Smooth muscle cell (in vitro differentiated cells): ENCODE measurements around the gene TREM2. TPM values are rescaled to one million over a fixed set of nuclear protein-coding genes. Genes with fewer than 3 reads are reported as not detected.

Experiments
- DNase-seq: peaks from one replicate; lab custom pipeline; 2025; ENCODE audit not compliant: unreplicated experiment; lab: John Stamatoyannopoulos, UW
- H2AFZ ChIP-seq: fragments of 200-600 bp; sonication (generic); 2 replicates; pipeline ENCODE4 v1.6.0; 2016; ENCODE audit warnings: antibody characterized with exemption, low read depth, mild to moderate bottlenecking
- H3F3A ChIP-seq: fragments of 200-600 bp; sonication (generic); 2 replicates; pipeline ENCODE4 v1.6.0; 2017; ENCODE audit warnings: antibody characterized with exemption, low read depth
- H3K27ac ChIP-seq: fragments of 200-600 bp; sonication (generic); 2 replicates; pipeline ENCODE4 v1.5.1; 2016; ENCODE audit warnings: low read depth, mild to moderate bottlenecking
- H3K27me3 ChIP-seq: fragments of 200-600 bp; sonication (generic); 2 replicates; pipeline ENCODE4 v1.6.1; 2016; ENCODE audit warnings: low read depth, mild to moderate bottlenecking
- H3K36me3 ChIP-seq: fragments of 200-600 bp; sonication (generic); 2 replicates; pipeline ENCODE4 v1.5.1; 2016; ENCODE audit warnings: low read depth
- H3K4me1 ChIP-seq: fragments of 200-600 bp; sonication (generic); 2 replicates; pipeline ENCODE4 v1.5.1; 2016; ENCODE audit warnings: low read depth
- H3K4me2 ChIP-seq: fragments of 200-600 bp; sonication (generic); 2 replicates; pipeline ENCODE4 v1.6.0; 2016; ENCODE audit warnings: mild to moderate bottlenecking
- H3K4me3 ChIP-seq: fragments of 200-600 bp; sonication (generic); 2 replicates; pipeline ENCODE4 v1.5.1; 2016; ENCODE audit warnings: mild to moderate bottlenecking
- H3K79me2 ChIP-seq: fragments of 200-600 bp; sonication (generic); 2 replicates; pipeline ENCODE4 v1.6.0; 2016; ENCODE audit warnings: low read depth, mild to moderate bottlenecking
- H3K9ac ChIP-seq: fragments of 200-600 bp; sonication (generic); 2 replicates; pipeline ENCODE4 v1.6.0; 2016; ENCODE audit warnings: low read depth
- H3K9me3 ChIP-seq: fragments of 200-600 bp; sonication (generic); replicated peaks from 2 replicates; pipeline ENCODE4 v1.5.1; 2016; ENCODE audit warnings: low read depth
- H4K20me1 ChIP-seq: fragments of 200-600 bp; sonication (generic); 2 replicates; pipeline ENCODE4 v1.6.0; 2016; ENCODE audit warnings: low read depth
- WGBS: methylation state at CpG from one replicate; pipeline ENCODE4 v1.1.7; 2016; ENCODE audit warnings: low lambda C conversion rate; 5-methylcytosine and 5-hydroxymethylcytosine counted together
- polyA plus RNA-seq: library from polyadenylated mRNA; unstranded; fragments of >200 nt; fragmentation: Nextera tagmentation; extraction: Ambion mirVana; gene quantifications from 2 replicates; pipeline ENCODE4 v1.2.1, GENCODE V29; 2016
- total RNA-seq: library from RNA; depleted of rRNA; stranded (reverse); fragments of >200 nt; gene quantifications from 2 replicates; pipeline ENCODE4 v1.2.3, GENCODE V29; 2014
- TF ChIP-seq, protein P1 (sequence below): fragments of 200-600 bp; sonication (generic); IDR thresholded peaks from 2 replicates; pipeline ENCODE4 v1.5.1; 2017; ENCODE audit warnings: borderline replicate concordance, mild to moderate bottlenecking, antibody characterized with exemption; ENCODE audit not compliant: insufficient read depth, poor library complexity, severe bottlenecking

The TREM2 gene
- total and polyA plus RNA-seq, 2 experiments from 2014 or later = not detected

DNA sequence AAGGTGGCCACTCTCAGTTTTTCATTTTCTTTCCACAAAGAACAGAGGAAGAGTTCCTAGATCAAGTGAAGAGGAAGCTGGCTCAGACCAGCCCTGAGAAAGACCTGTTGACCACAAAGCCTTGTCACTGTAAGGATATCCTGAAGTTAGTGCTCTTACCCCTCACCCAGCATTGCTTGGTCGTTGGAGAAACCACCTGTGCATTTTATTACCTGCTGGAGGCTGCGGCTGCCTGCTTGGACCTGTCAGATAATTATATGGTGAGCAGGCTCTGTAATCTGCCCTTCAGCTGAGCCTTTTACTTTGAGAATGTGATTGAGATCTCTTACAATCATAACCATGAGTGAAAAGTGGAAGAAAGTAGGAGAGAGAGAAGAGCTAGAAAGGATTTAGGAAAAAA lies 30.7 kb downstream of the TREM2 start:
- no peak overlapping the region for H3K4me3 ChIP-seq
- no peaks in the 10 kb centered on the region for H4K20me1 ChIP-seq
- 59% methylated on average over 2 of the region's 2 CpGs for WGBS
- no peak overlapping the region for H2AFZ ChIP-seq
- H3K27me3 ChIP-seq = no peaks in the 10 kb centered on the region
- no peaks in the 10 kb centered on the region for H3K4me1 ChIP-seq
- H3K36me3 ChIP-seq = no peaks in the 10 kb centered on the region
- TF ChIP-seq, protein P1, sequence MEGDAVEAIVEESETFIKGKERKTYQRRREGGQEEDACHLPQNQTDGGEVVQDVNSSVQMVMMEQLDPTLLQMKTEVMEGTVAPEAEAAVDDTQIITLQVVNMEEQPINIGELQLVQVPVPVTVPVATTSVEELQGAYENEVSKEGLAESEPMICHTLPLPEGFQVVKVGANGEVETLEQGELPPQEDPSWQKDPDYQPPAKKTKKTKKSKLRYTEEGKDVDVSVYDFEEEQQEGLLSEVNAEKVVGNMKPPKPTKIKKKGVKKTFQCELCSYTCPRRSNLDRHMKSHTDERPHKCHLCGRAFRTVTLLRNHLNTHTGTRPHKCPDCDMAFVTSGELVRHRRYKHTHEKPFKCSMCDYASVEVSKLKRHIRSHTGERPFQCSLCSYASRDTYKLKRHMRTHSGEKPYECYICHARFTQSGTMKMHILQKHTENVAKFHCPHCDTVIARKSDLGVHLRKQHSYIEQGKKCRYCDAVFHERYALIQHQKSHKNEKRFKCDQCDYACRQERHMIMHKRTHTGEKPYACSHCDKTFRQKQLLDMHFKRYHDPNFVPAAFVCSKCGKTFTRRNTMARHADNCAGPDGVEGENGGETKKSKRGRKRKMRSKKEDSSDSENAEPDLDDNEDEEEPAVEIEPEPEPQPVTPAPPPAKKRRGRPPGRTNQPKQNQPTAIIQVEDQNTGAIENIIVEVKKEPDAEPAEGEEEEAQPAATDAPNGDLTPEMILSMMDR = no peak
- H3F3A ChIP-seq = no peaks in the 10 kb centered on the region
- no peak for DNase-seq
- H3K9me3 ChIP-seq = no peaks in the 10 kb centered on the region
- H3K79me2 ChIP-seq = no peaks in the 10 kb centered on the region
- H3K4me2 ChIP-seq = no peak overlapping the region
- no peak overlapping the region for H3K27ac ChIP-seq
- H3K9ac ChIP-seq = no peak overlapping the region

- DNase-seq = no peak
- H3K79me2 ChIP-seq = no peaks in the 10 kb centered on the region
- no peak overlapping the region for H3K27ac ChIP-seq
- H3K4me3 ChIP-seq = no peak overlapping the region
- H3K4me2 ChIP-seq = no peak overlapping the region
- 97% methylated on average over 3 of the region's 3 CpGs for WGBS
- no peaks in the 10 kb centered on the region for H3K36me3 ChIP-seq
- no peaks in the 10 kb centered on the region for H3F3A ChIP-seq
- no peak overlapping the region for H3K9ac ChIP-seq
- no peak overlapping the region for H2AFZ ChIP-seq
- H3K27me3 ChIP-seq = no peaks in the 10 kb centered on the region
- H3K4me1 ChIP-seq = no peaks in the 10 kb centered on the region
- H4K20me1 ChIP-seq = no peaks in the 10 kb centered on the region
- TF ChIP-seq, protein P1 = no peak
- H3K9me3 ChIP-seq = no peaks in the 10 kb centered on the region
These were observed 37.6 kb downstream of the TREM2 start for GRCh38 chr6:41125282-41125681.

- Histone ChIP-seq H3K36me3 (no peaks in the 10 kb centered on the region), H3K9ac (no peak overlapping the region), H3K4me2 (no peak overlapping the region), H3K27ac (no peak overlapping the region), H3K4me3 (no peak overlapping the region), H3K27me3 (no peaks in the 10 kb centered on the region), H3K4me1 (no peaks in the 10 kb centered on the region), H3K79me2 (no peaks in the 10 kb centered on the region), H4K20me1 (no peaks in the 10 kb centered on the region), H2AFZ (no peak overlapping the region), H3F3A (no peaks in the 10 kb centered on the region), H3K9me3 (no peaks in the 10 kb centered on the region)
- no peak for DNase-seq
- TF ChIP-seq, protein P1 = no peak
- WGBS = 85% methylated on average over 1 of the region's 1 CpG
These were observed 40.0 kb downstream of the TREM2 start for GRCh38 chr6:41122918-41123317.

DNA sequence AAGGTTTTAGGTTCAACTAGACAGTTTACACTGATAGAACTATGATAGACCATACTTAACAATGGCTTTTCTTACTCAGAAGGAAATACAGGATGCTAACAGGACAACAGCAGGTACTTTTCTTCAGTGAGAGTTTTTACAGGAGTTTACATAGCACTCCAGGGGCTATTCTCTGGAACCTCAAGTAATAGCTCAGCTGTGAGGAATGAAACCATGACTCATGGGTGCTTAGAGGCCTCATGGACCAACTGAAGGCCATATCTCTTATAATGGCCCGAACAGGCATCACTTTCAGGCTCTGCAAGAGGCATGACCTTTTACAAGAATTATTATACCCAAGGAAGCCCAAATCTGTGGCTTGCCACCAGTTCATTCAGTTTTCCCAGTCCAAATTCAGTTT lies 40.5 kb downstream of the TREM2 start:
- H3K27me3 ChIP-seq = no peaks in the 10 kb centered on the region
- no peak overlapping the region for H3K4me2 ChIP-seq
- no peaks in the 10 kb centered on the region for H3F3A ChIP-seq
- TF ChIP-seq, protein P1 = no peak
- H2AFZ ChIP-seq = no peak overlapping the region
- WGBS = 61% methylated on average over 1 of the region's 1 CpG
- no peaks in the 10 kb centered on the region for H3K79me2 ChIP-seq
- no peaks in the 10 kb centered on the region for H4K20me1 ChIP-seq
- no peak overlapping the region for H3K27ac ChIP-seq
- no peak overlapping the region for H3K9ac ChIP-seq
- no peak for DNase-seq
- H3K4me1 ChIP-seq = no peaks in the 10 kb centered on the region
- no peaks in the 10 kb centered on the region for H3K9me3 ChIP-seq
- H3K36me3 ChIP-seq = no peaks in the 10 kb centered on the region
- no peak overlapping the region for H3K4me3 ChIP-seq
